HEK293 (cell line): ENCODE measurements around the gene CIZ1.

Experiments
- CTCF ChIA-PET: fragments of 350-600 bp; formaldehyde crosslinking; extraction: SDS; loops from one replicate; lab custom pipeline; 2021; ENCODE audit warnings: antibody characterized with exemption; lab: Yijun Ruan, JAX
- POLR2A ChIA-PET: fragments of 300-600 bp; formaldehyde crosslinking; extraction: SDS; loops from one replicate; lab custom pipeline; 2020; ENCODE audit warnings: antibody characterized with exemption, inconsistent platforms; lab: Yijun Ruan, JAX
- H3K27ac ChIP-seq: fragments of 200-500 bp; sonication (Bioruptor generic); 2 replicates; pipeline ENCODE4 v1.5.1; 2014; ENCODE audit warnings: low read depth, low read length, control low read depth, inconsistent platforms; ENCODE audit errors: extremely low read depth
- H3K36me3 ChIP-seq, 2 experiments: fragments of 200-500 bp in 1 of 2; sonication (Bioruptor generic) in 1 of 2; 1 replicate in 1 of 2; 2 replicates in 1 of 2; pipeline ENCODE4 v1.5.1; 2014 to 2017; ENCODE audit warnings: inconsistent platforms in 2 of 2, low read length in 2 of 2; ENCODE audit not compliant: control insufficient read depth in 2 of 2, insufficient read depth in 1 of 2
- H3K4me1 ChIP-seq: fragments of 200-500 bp; sonication (Bioruptor generic); 2 replicates; pipeline ENCODE4 v1.5.1; 2014; ENCODE audit warnings: mild to moderate bottlenecking, low read length, inconsistent platforms; ENCODE audit not compliant: control insufficient read depth, insufficient read depth
- H3K4me3 ChIP-seq: 2 replicates; pipeline ENCODE4 v1.5.1; 2011; ENCODE audit warnings: low read depth, mild to moderate bottlenecking, control low read depth, low read length, moderate library complexity
- H3K9me3 ChIP-seq: fragments of 200-500 bp; sonication (Bioruptor generic); 2 replicates; pipeline ENCODE4 v1.5.1; 2014; ENCODE audit warnings: low read depth, low read length, inconsistent platforms; ENCODE audit not compliant: control insufficient read depth, insufficient read depth
- EGR2 ChIP-seq: fragments of 450-650 bp; formaldehyde crosslinking; IDR thresholded peaks from 2 replicates; pipeline ENCODE4 v1.5.1; 2016; ENCODE audit warnings: low read depth, missing biosample characterization, missing genetic modification characterization
- ELK4 ChIP-seq: IDR thresholded peaks from 2 replicates; pipeline ENCODE4 v1.6.1; 2011; ENCODE audit warnings: mild to moderate bottlenecking, low read depth, low read length, borderline replicate concordance
- GLI4 ChIP-seq: fragments of 450-650 bp; formaldehyde crosslinking; IDR thresholded peaks from 2 replicates; pipeline ENCODE4 v1.5.1; 2016; ENCODE audit warnings: missing biosample characterization, missing genetic modification characterization
- GLIS1 ChIP-seq: fragments of 450-650 bp; formaldehyde crosslinking; IDR thresholded peaks from 2 replicates; pipeline ENCODE4 v1.5.1; 2016; ENCODE audit warnings: missing biosample characterization, missing genetic modification characterization
- INSM2 ChIP-seq: fragments of 450-650 bp; formaldehyde crosslinking; IDR thresholded peaks from 2 replicates; pipeline ENCODE4 v1.5.1; 2016; ENCODE audit warnings: missing biosample characterization, missing genetic modification characterization
- MEIS1 ChIP-seq: sonication (generic); formaldehyde crosslinking; IDR thresholded peaks from 2 replicates; pipeline ENCODE4 v1.8.1; 2022; ENCODE audit warnings: missing genetic modification reagents, mild to moderate bottlenecking, borderline replicate concordance
- WT1 ChIP-seq: fragments of 450-650 bp; formaldehyde crosslinking; IDR thresholded peaks from 2 replicates; pipeline ENCODE4 v1.5.1; 2016; ENCODE audit warnings: missing biosample characterization, missing genetic modification characterization
- ZBTB26 ChIP-seq: fragments of 450-650 bp; formaldehyde crosslinking; optimal IDR thresholded peaks from 2 replicates; pipeline ENCODE3; 2016; ENCODE audit warnings: missing biosample characterization, mild to moderate bottlenecking, missing genetic modification characterization
- ZFP37 ChIP-seq: fragments of 450-650 bp; formaldehyde crosslinking; IDR thresholded peaks from 2 replicates; pipeline ENCODE4 v1.5.1; 2016; ENCODE audit warnings: missing biosample characterization, missing genetic modification characterization
- ZFP69B ChIP-seq: fragments of 450-650 bp; formaldehyde crosslinking; IDR thresholded peaks from 2 replicates; pipeline ENCODE4 v1.5.1; 2016; ENCODE audit warnings: missing biosample characterization, missing genetic modification characterization
- ZNF10 ChIP-seq: fragments of 450-650 bp; formaldehyde crosslinking; IDR thresholded peaks from 2 replicates; pipeline ENCODE4 v1.5.1; 2017; ENCODE audit warnings: missing biosample characterization, missing genetic modification characterization
- ZNF112 ChIP-seq: fragments of 450-650 bp; formaldehyde crosslinking; IDR thresholded peaks from 2 replicates; pipeline ENCODE4 v1.5.0; 2017; ENCODE audit warnings: missing biosample characterization, missing genetic modification characterization
- ZNF274 ChIP-seq, 2 experiments: fragments of 200-500 bp in 1 of 2; fragments of 450-650 bp in 1 of 2; sonication (Bioruptor generic) in 1 of 2; formaldehyde crosslinking in 1 of 2; IDR thresholded peaks; 2 replicates each; pipeline versions ENCODE4 v1.5.1 to v1.6.1; 2014 to 2016; ENCODE audit warnings: borderline replicate concordance in 1 of 2, inconsistent platforms in 1 of 2, low read length in 1 of 2, missing biosample characterization in 1 of 2, missing genetic modification characterization in 1 of 2
- ZNF350 ChIP-seq: fragments of 450-650 bp; formaldehyde crosslinking; IDR thresholded peaks from 2 replicates; pipeline ENCODE4 v1.5.0; 2017; ENCODE audit warnings: missing biosample characterization, mild to moderate bottlenecking, missing genetic modification characterization
- ZNF510 ChIP-seq: fragments of 450-650 bp; formaldehyde crosslinking; IDR thresholded peaks from 2 replicates; pipeline ENCODE4 v1.5.1; 2018; ENCODE audit warnings: mild to moderate bottlenecking, missing genetic modification characterization, missing biosample characterization; ENCODE audit not compliant: insufficient replicate concordance
- ZNF558 ChIP-seq: fragments of 450-650 bp; formaldehyde crosslinking; IDR thresholded peaks from 2 replicates; pipeline ENCODE4 v1.5.1; 2016; ENCODE audit warnings: missing biosample characterization, missing genetic modification characterization
- ZNF645 ChIP-seq: fragments of 450-650 bp; formaldehyde crosslinking; IDR thresholded peaks from 2 replicates; pipeline ENCODE4; 2016; ENCODE audit warnings: missing biosample characterization, missing genetic modification characterization
- ZNF701 ChIP-seq: fragments of 450-650 bp; formaldehyde crosslinking; IDR thresholded peaks from 2 replicates; pipeline ENCODE4 v1.5.1; 2016; ENCODE audit warnings: missing biosample characterization, missing genetic modification characterization
- ZSCAN30 ChIP-seq: fragments of 450-650 bp; IDR thresholded peaks from 2 replicates; pipeline ENCODE4 v1.5.1; 2018; ENCODE audit warnings: missing biosample characterization, mild to moderate bottlenecking, missing genetic modification characterization, moderate library complexity

CIZ1 gene

GRCh38 chr9:128152133-128153059 lies 39.0 kb downstream of the CIZ1 start:
- TF ChIP-seq EGR2 (no peak), INSM2 (tag by site-specific recombination) (no peak), ZNF10 (tag by site-specific recombination) (no peak), GLI4 (no peak), GLIS1 (tag by site-specific recombination) (no peak), ZNF350 (tag by site-specific recombination) (no peak), ZNF510 (tag by site-specific recombination) (no peak), ZNF558 (tag by site-specific recombination) (no peak), WT1 (tag by site-specific recombination) (no peak)
- ChIA-PET CTCF (interaction anchor here (0.5 to 2.2 kb wide), 6 partner anchors 28 to 659 kb away, joined by 3 to 9 read pairs (median 4); partner anchors contain the start of gene SLC25A25), POLR2A (interaction anchor here (0.6 to 2.4 kb wide), 2 partner anchors 7 to 143 kb away, joined by 4 to 9 read pairs; partner anchors contain the start of gene BBLN)
- Histone ChIP-seq H3K4me3 (no peak overlapping the region), H3K4me1 (no peaks in the 10 kb centered on the region), H3K36me3 (no peaks in the 10 kb centered on the region), H3K27ac (no peak overlapping the region), H3K9me3 (no peaks in the 10 kb centered on the region)

GRCh38 chr9:128151309-128152132 lies 39.9 kb downstream of the CIZ1 start:
- Histone ChIP-seq H3K4me1 (no peaks in the 10 kb centered on the region), H3K9me3 (no peaks in the 10 kb centered on the region)
- ChIA-PET POLR2A (interaction anchor here (1.1 to 2.4 kb wide), 2 partner anchors 8 to 10 kb away, joined by 3 to 9 read pairs; partner anchors contain the start of gene BBLN), CTCF (interaction anchor here (0.5 to 2.2 kb wide), 11 partner anchors 7 to 1963 kb away, joined by 3 to 9 read pairs (median 3); no protein-coding TSS in a partner anchor)
- no peak for TF ChIP-seq ZBTB26 (tag by site-specific recombination)
- no peak for TF ChIP-seq ZNF274 (IDR thresholded peaks at IDR 0.05; ENCODE audit: low read length)
- TF ChIP-seq ZNF274 (tag by site-specific recombination; IDR thresholded peaks at IDR 0.05; ENCODE audit: borderline replicate concordance), result no peak
- no peak for TF ChIP-seq ZNF701
- TF ChIP-seq ZNF112 (tag by site-specific recombination), result no peak
- no peak for TF ChIP-seq ELK4
- TF ChIP-seq ZNF645 (tag by site-specific recombination), result no peak
- TF ChIP-seq ZFP37 (tag by site-specific recombination), result no peak
- no peak for TF ChIP-seq ZFP69B (tag by site-specific recombination)
- no peak for TF ChIP-seq MEIS1 (CRISPR knock-in tag)
- TF ChIP-seq GLIS1 (tag by site-specific recombination), result no peak
- TF ChIP-seq ZSCAN30, result no peak
- TF ChIP-seq, all 188 proteins: peak for 0
- no peaks in the 10 kb centered on the region for H3K36me3 ChIP-seq
- H3K27ac ChIP-seq, result no peak overlapping the region
- H3K4me3 ChIP-seq, result no peak overlapping the region
